GM18870 (cell line): ENCODE measurements around the gene MAP1B.
A peak's percentile ranks its signal among the peaks of the same experiment; 100 is the strongest.

Experiments
- ATAC-seq: cut with Tn5 transposase; IDR thresholded peaks from one replicate; pipeline ENCODE4 v1.9.1; 2021; ENCODE audit warnings: moderate library complexity; ENCODE audit not compliant: unreplicated experiment

Gene MAP1B

DNA sequence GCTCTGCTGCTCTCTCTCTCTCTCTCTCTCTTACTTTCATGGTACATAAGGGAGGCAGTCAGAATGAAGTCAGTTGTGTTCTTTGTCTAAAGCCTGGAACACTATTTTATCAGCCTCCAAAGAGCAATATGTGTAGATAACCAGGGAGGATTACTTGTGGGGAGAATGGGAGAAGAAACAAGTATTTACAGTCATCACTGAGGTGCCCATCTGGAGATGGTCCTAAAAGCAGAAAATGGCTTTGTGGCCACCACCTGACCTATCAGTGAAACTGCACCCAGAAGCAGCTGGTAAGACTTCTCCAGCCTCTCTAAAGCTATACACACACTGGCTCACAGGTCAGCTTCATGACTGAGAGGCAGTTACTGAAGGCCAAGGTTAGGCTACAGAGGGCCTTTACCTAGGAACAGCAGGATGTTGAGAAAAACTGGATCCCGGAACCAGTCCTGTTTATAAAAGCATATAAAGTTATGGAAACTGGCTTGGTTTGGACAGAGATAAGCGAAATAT is 137.6 kb downstream of the MAP1B start:
- ATAC-seq, result peak; percentile 68

DNA sequence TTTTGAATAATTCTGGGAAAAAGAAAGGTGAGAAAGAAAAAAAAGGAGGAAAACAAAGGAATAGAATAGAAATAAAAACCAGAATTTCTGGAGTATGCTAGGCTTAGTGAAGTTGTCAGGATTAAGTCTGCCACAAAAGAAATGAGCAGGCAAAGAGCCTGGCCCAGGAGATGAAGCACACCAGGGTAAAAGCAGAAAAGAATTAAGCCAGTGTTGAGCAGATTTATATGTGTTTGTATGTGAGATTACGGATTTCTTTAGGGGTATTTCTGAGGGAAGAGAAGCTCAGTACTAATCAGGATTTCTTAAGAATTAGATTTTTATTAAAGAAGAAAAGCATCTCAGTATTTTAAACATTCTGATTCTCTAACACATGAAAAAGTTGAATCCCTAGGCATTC is 138.3 kb downstream of the MAP1B start:
- no peak for ATAC-seq

- ATAC-seq, result no peak
These were observed 138.8 kb downstream of the MAP1B start for GRCh38 chr5:72245951-72246532.

- ATAC-seq, result no peak
These were observed 139.7 kb downstream of the MAP1B start for GRCh38 chr5:72246954-72247442.

- ATAC-seq, result no peak
These were observed 141.2 kb downstream of the MAP1B start for GRCh38 chr5:72248410-72248981.

DNA sequence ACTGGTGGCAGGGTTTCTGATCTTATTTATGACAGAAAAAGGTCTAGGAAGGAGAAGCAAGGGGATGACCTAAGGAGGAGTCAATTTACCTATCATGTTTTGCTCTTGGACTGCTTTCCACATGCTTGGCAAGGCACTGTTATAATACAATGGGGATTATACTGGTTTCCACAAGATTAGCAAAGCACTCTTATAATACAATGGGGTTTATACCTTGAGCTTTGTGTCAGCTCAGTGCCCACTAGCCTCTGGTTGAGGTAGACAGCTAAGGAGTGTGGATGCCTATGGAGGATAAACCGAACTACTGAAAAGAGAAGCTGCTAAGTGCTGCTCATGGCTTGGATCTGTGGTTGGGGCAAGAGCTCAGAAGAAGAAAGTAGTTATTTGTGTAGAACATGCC is 144.1 kb downstream of the MAP1B start:
- no peak for ATAC-seq

DNA sequence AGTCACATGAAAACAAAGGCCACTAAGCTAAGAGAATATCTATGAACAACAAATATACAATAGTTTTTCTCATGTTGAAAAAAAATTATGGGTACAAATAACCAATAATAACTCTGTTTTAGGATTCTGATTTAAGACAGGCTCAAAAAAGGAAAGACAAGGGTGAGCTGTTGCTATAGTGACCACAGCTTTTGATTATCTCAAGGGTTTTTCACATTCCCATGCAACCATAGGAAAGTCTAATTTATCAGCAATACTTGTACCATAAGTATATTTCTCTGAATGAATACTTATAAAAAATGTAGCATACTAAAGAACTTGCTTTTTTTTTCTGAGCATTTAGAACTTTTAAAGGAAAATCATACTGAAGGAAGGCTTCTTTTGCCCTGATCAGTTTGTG is 144.7 kb downstream of the MAP1B start:
- no peak for ATAC-seq

DNA sequence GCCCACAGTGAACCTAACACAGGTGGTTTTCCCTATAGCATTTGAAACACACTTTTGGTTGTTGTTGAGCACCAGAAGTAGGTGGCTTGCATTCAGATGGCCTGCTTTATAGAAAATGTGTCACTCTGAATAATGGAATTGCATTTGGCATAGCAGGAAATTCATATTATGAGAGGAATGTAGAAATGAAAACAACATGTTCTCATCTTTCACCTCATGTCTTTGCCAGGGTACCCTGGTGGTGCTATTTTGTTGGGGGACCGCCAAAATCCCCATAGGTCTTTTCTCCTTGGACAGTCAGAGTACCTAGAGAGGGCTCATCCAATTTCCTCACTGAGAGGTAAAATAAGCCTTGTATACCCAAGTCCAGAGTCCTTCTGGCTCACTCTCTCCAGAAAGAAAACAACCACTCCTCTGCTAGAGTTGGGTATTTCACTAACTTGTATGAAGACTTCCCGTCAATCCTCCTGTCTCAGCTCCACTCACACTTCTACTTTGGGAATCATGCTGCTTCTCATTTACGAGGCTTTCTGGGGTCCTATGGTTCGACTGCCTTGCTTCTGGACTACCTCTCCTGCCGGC is 145.4 kb downstream of the MAP1B start:
- no peak for ATAC-seq

DNA sequence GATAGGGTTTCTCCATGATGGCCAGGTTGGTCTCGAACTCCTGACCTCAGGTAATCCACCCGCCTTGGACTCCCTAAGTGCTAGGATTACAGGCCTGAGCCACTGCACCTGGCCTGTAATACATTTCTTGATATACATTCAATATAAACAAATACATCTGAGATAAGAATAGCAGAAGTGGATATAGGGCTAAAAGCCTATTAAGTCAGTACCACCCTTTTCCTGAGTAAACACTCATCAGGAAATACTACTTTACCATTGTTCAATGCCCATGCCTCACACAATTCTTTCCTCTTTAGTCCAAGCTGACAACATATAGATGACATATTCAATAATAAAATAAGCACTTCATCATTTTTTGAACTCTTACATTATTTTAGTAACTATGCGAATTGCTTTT is 148.0 kb downstream of the MAP1B start:
- ATAC-seq, result no peak

DNA sequence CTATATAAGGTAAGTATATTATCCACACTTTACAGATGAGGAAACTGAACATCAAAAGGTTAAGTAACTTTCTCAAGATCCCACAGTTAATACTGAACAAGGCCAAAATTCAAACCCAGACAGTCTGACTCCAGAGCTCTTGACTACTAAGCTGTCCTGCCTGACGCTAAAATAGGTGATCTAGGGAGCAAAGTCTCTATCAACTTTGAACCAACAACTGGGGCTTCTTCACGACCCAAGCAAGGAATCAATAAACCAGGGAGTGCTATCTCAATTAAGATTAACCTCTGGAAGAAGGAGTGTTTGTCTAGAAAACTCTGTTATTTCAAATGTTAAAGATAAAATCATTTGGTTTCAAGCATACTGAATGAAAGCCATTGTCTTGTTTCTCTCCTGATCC is 148.4 kb downstream of the MAP1B start:
- ATAC-seq, result no peak

DNA sequence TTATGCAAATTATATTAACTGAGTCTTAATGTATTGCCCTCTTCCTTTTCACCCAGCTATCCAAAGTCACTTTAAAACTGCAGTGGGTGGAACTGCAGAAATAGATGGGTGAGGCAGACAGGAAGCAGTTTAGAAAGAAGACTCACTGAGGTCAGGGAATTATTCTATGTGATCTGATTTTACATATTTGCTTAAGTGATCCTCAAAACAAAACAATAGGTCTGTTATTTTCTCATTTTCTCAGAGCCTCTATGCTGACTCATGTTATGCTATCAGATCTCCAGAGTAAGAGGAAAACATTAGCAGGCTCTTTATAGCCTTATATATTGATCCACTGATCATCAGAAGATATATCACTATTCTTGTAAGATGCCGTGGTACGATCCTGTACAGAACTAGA is 149.3 kb downstream of the MAP1B start:
- ATAC-seq, result no peak
